Suprapubic skin (tissue), 3 donors: Measurements from ENCODE around the gene CUBN.

Experiments used
- CTCF ChIP-seq, 2 donors: fragments of 200-600 bp in 1 of 2; fragments of 450-650 bp in 1 of 2; sonication (generic) in 1 of 2; IDR thresholded peaks; one replicate each; pipeline ENCODE4 v1.5.1; 2016 to 2019; ENCODE audit warnings: antibody characterized with exemption in 2 of 2, mild to moderate bottlenecking in 1 of 2, moderate library complexity in 1 of 2
- EP300 ChIP-seq: sonication (generic); formaldehyde crosslinking; IDR thresholded peaks from one replicate; pipeline ENCODE4 v1.6.1; 2017; ENCODE audit warnings: antibody characterized with exemption
- POLR2A ChIP-seq, 2 donors: fragments of 450-650 bp; IDR thresholded peaks; one replicate each; pipeline ENCODE4 v1.6.1; 2017; ENCODE audit warnings: antibody characterized with exemption in 2 of 2, mild to moderate bottlenecking in 2 of 2, moderate library complexity in 2 of 2

GRCh38 chr10:17176091-17176490 lies 46.5 kb upstream of the CUBN start:
- TF ChIP-seq CTCF (IDR thresholded peaks at IDR 0.05) (no peak), POLR2A (IDR thresholded peaks at IDR 0.05) (no peak), EP300 (no peak)
